ENCODE results near the gene DENND6B. TPM values are rescaled to one million over a fixed set of nuclear protein-coding genes. Genes with fewer than 3 reads are reported as not detected.

The DENND6B gene
- total and polyA plus RNA-seq, 2 donors (not counting 3 experiments of a cell fraction or from before 2014, with no cell fraction given): 4.1 to 5.9 TPM

GRCh38 chr22:50302041-50302541, 24.7 kb downstream of the DENND6B start:
- Histone ChIP-seq H3K27ac (ENCODE audit: insufficient read depth, low read depth, low read length) (no peak overlapping the region), H3K9me3 (replicated peaks; ENCODE audit: control insufficient read depth, insufficient read depth, low read length) (no peaks in the 10 kb centered on the region), H3K4me2 (ENCODE audit: insufficient read depth, low read length) (no peak overlapping the region), H3K4me3 (replicated peaks in 1 of 3; ENCODE audit: insufficient read depth in 1 of 3, low read depth in 1 of 3, low read length in 3 of 3) (no peak overlapping the region), H3K9ac (replicated peaks; ENCODE audit: extremely low read depth, insufficient read depth, low read length) (no peak overlapping the region), H3K4me1 (ENCODE audit: control insufficient read depth, extremely low read depth, insufficient read depth, low read length) (peaks cover 22% of the 10 kb centered on the region), H2AFZ (ENCODE audit: low read depth, low read length) (no peak overlapping the region), H3K79me2 (ENCODE audit: control insufficient read depth, insufficient read depth, low read length) (peaks cover 94% of the 10 kb centered on the region), H4K20me1 (replicated peaks; ENCODE audit: control insufficient read depth, extremely low read depth, insufficient read depth, low read length) (no peaks in the 10 kb centered on the region), H3K27me3 (ENCODE audit: control insufficient read depth in 2 of 2, insufficient read depth in 2 of 2, low read length in 2 of 2) (no peaks in the 10 kb centered on the region), H3K36me3 (ENCODE audit: control insufficient read depth in 2 of 2, extremely low read depth in 1 of 2, insufficient read depth in 2 of 2, low read length in 2 of 2) (peaks cover 0 to 6% of the 10 kb centered on the region in 2 experiments), H3K9me1 (replicated peaks; ENCODE audit: control insufficient read depth, extremely low read depth, insufficient read depth, low read length) (no peaks in the 10 kb centered on the region)
- CTCF ChIA-PET: interaction anchor here (0.8 to 1.1 kb wide), 2 partner anchors 25 to 26 kb away, joined by 3 read pairs; no protein-coding TSS in a partner anchor
- TF ChIP-seq MAX (IDR thresholded peaks at IDR 0.05; ENCODE audit: insufficient read depth, insufficient read length) (no peak), EZH2 (IDR thresholded peaks at IDR 0.05; ENCODE audit: borderline replicate concordance, low read depth, low read length, severe bottlenecking) (no peak), GATA2 (IDR thresholded peaks at IDR 0.05; ENCODE audit: insufficient read depth, insufficient read length, low read depth, low read length) (no peak), JUN (IDR thresholded peaks at IDR 0.05; ENCODE audit: borderline replicate concordance, insufficient read depth, insufficient read length, low read depth) (no peak), POLR2AphosphoS5 (IDR thresholded peaks at IDR 0.05; ENCODE audit: insufficient read depth, low read depth, low read length) (no peak), CTCF (IDR thresholded peaks at IDR 0.05; ENCODE audit: extremely low read depth in 1 of 2, insufficient read depth in 1 of 2, low read depth in 1 of 2, low read length in 2 of 2) (no peak), MYC (IDR thresholded peaks at IDR 0.05; ENCODE audit: low read depth, low read length) (no peak), FOS (IDR thresholded peaks at IDR 0.05; ENCODE audit: borderline replicate concordance, insufficient read depth, low read length) (no peak), POLR2A (IDR thresholded peaks at IDR 0.05; ENCODE audit: low read depth, low read length) (no peak)
- FAIRE-seq (no peak), DNase-seq (ENCODE audit: low read depth, low spot score) (no peak)
- intact Hi-C loops (cut with micrococcal nuclease) (no loop called here), dilution Hi-C loops (cut with MboI; ENCODE audit: extremely low pct_ligation_motif_present, low sequenced_read_pairs) (no loop called here)
- POLR2A ChIA-PET: no interaction called here
- BruUV-seq (replicated peaks): no TSS peak

Data from endothelial cell of umbilical vein (primary cell).